ENCODE results near the gene KISS1R. TPM values are rescaled to one million over a fixed set of nuclear protein-coding genes. Genes with fewer than 3 reads are reported as not detected.
A peak's percentile ranks its signal among the peaks of the same experiment; 100 is the strongest.

KISS1R gene
- total and polyA plus RNA-seq, 4 donors: not detected

- H3K27ac ChIP-seq (ENCODE audit: low read depth in 1 of 2, low read length in 2 of 2): peak overlapping the region; percentile 35 to 41
- H3K27me3 ChIP-seq (ENCODE audit: control insufficient read depth in 4 of 4, insufficient read depth in 4 of 4, low read length in 3 of 4): no peaks in the 10 kb centered on the region
- no peaks in the 10 kb centered on the region for H3K36me3 ChIP-seq (ENCODE audit: control insufficient read depth in 4 of 4, insufficient read depth in 3 of 4, low read depth in 1 of 4, low read length in 3 of 4)
- no peak for DNase-seq (ENCODE audit: low spot score)
- no peak overlapping the region for H3K9ac ChIP-seq (ENCODE audit: low read depth in 1 of 2, low read length in 2 of 2)
- no peak for TF ChIP-seq HNF4G (IDR thresholded peaks at IDR 0.05)
- TF ChIP-seq, protein P1, sequence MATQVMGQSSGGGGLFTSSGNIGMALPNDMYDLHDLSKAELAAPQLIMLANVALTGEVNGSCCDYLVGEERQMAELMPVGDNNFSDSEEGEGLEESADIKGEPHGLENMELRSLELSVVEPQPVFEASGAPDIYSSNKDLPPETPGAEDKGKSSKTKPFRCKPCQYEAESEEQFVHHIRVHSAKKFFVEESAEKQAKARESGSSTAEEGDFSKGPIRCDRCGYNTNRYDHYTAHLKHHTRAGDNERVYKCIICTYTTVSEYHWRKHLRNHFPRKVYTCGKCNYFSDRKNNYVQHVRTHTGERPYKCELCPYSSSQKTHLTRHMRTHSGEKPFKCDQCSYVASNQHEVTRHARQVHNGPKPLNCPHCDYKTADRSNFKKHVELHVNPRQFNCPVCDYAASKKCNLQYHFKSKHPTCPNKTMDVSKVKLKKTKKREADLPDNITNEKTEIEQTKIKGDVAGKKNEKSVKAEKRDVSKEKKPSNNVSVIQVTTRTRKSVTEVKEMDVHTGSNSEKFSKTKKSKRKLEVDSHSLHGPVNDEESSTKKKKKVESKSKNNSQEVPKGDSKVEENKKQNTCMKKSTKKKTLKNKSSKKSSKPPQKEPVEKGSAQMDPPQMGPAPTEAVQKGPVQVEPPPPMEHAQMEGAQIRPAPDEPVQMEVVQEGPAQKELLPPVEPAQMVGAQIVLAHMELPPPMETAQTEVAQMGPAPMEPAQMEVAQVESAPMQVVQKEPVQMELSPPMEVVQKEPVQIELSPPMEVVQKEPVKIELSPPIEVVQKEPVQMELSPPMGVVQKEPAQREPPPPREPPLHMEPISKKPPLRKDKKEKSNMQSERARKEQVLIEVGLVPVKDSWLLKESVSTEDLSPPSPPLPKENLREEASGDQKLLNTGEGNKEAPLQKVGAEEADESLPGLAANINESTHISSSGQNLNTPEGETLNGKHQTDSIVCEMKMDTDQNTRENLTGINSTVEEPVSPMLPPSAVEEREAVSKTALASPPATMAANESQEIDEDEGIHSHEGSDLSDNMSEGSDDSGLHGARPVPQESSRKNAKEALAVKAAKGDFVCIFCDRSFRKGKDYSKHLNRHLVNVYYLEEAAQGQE (IDR thresholded peaks at IDR 0.05): peak; percentile 79
- TF ChIP-seq FOXA1 (IDR thresholded peaks at IDR 0.05): peak; percentile 97
- TF ChIP-seq RXRA (IDR thresholded peaks at IDR 0.05): peak; percentile 75 to 91
- TF ChIP-seq SP1 (IDR thresholded peaks at IDR 0.05): peak; percentile 84
- peak; percentile 70 to 97 for TF ChIP-seq EGR1 (IDR thresholded peaks at IDR 0.05; ENCODE audit: low read depth in 2 of 2)
- peak; percentile 39 to 41 for TF ChIP-seq RAD21 (IDR thresholded peaks at IDR 0.05)
- TF ChIP-seq TAF1 (conservative IDR thresholded peaks at IDR 0.05): no peak
- TF ChIP-seq NR2F2 (IDR thresholded peaks at IDR 0.05): no peak
- TF ChIP-seq FOXA2 (IDR thresholded peaks at IDR 0.05): peak; percentile 97
- TF ChIP-seq YY1 (IDR thresholded peaks at IDR 0.05): peak; percentile 80
- TF ChIP-seq, protein P2, sequence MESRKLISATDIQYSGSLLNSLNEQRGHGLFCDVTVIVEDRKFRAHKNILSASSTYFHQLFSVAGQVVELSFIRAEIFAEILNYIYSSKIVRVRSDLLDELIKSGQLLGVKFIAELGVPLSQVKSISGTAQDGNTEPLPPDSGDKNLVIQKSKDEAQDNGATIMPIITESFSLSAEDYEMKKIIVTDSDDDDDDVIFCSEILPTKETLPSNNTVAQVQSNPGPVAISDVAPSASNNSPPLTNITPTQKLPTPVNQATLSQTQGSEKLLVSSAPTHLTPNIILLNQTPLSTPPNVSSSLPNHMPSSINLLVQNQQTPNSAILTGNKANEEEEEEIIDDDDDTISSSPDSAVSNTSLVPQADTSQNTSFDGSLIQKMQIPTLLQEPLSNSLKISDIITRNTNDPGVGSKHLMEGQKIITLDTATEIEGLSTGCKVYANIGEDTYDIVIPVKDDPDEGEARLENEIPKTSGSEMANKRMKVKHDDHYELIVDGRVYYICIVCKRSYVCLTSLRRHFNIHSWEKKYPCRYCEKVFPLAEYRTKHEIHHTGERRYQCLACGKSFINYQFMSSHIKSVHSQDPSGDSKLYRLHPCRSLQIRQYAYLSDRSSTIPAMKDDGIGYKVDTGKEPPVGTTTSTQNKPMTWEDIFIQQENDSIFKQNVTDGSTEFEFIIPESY (IDR thresholded peaks at IDR 0.05): no peak
- peak in 1 of 2 donors; percentile 80 for TF ChIP-seq GABPA (IDR thresholded peaks at IDR 0.05 in 1 of 2, conservative IDR thresholded peaks at IDR 0.05 in 1 of 2)
- TF ChIP-seq, protein P3, sequence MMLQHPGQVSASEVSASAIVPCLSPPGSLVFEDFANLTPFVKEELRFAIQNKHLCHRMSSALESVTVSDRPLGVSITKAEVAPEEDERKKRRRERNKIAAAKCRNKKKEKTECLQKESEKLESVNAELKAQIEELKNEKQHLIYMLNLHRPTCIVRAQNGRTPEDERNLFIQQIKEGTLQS (IDR thresholded peaks at IDR 0.05): no peak
- TF ChIP-seq, protein P4, sequence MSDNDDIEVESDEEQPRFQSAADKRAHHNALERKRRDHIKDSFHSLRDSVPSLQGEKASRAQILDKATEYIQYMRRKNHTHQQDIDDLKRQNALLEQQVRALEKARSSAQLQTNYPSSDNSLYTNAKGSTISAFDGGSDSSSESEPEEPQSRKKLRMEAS (IDR thresholded peaks at IDR 0.05): peak; percentile 98
- peak in 1 of 2 donors; percentile 73 for TF ChIP-seq HNF4A (conservative IDR thresholded peaks at IDR 0.05)
- peak in 1 of 2 donors; percentile 83 for TF ChIP-seq JUND (IDR thresholded peaks at IDR 0.05)
- TF ChIP-seq, protein P5, sequence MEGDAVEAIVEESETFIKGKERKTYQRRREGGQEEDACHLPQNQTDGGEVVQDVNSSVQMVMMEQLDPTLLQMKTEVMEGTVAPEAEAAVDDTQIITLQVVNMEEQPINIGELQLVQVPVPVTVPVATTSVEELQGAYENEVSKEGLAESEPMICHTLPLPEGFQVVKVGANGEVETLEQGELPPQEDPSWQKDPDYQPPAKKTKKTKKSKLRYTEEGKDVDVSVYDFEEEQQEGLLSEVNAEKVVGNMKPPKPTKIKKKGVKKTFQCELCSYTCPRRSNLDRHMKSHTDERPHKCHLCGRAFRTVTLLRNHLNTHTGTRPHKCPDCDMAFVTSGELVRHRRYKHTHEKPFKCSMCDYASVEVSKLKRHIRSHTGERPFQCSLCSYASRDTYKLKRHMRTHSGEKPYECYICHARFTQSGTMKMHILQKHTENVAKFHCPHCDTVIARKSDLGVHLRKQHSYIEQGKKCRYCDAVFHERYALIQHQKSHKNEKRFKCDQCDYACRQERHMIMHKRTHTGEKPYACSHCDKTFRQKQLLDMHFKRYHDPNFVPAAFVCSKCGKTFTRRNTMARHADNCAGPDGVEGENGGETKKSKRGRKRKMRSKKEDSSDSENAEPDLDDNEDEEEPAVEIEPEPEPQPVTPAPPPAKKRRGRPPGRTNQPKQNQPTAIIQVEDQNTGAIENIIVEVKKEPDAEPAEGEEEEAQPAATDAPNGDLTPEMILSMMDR (IDR thresholded peaks at IDR 0.05; ENCODE audit: low read depth, low read length, missing input control): no peak
- 9% methylated on average over 31 of the region's 31 CpGs for WGBS
- no peak overlapping the region for H3K4me3 ChIP-seq (ENCODE audit: low read depth in 1 of 3, low read length in 3 of 3)
- no peaks in the 10 kb centered on the region for H3K9me3 ChIP-seq (ENCODE audit: control insufficient read depth in 4 of 4, low read length in 3 of 4)
- H3K4me1 ChIP-seq (ENCODE audit: control insufficient read depth in 4 of 4, insufficient read depth in 4 of 4, low read length in 3 of 4): peaks cover 23 to 52% (median 31%) of the 10 kb centered on the region in 4 donors
Observed at GRCh38 chr19:934865-935479, 17.8 kb downstream of the KISS1R start.

Measured in liver (tissue), 9 donors.